IMR-90 (cell line): ENCODE measurements around the gene CTBP2. TPM values are rescaled to one million over a fixed set of nuclear protein-coding genes. Genes with fewer than 3 reads are reported as not detected.

Source experiments
- ATAC-seq: fragments of 200-7000 bp; cut with Tn5 transposase; 2 replicates; pipeline ENCODE4 v1.9.1; 2020; ENCODE audit warnings: low read depth, mild to moderate bottlenecking, moderate library complexity
- BruUV-seq: library from RNA; stranded (reverse); fragments of 400-500 nt; replicated peaks from 2 replicates; lab custom pipeline; 2021; lab: Mats Ljungman, UMichigan
- CTCF ChIA-PET: fragments of 300-600 bp; formaldehyde crosslinking; extraction: SDS; loops from one replicate; lab custom pipeline; 2021; ENCODE audit warnings: antibody characterized with exemption; lab: Yijun Ruan, JAX
- POLR2A ChIA-PET: fragments of 300-600 bp; sonication (Branson Sonifier 250); formaldehyde crosslinking; loops from one replicate; lab custom pipeline; 2022; ENCODE audit warnings: antibody characterized with exemption; ENCODE audit not compliant: unreplicated experiment; lab: Charles Lee
- DNase-seq: peaks from one replicate; pipeline ENCODE4 v3.0.0; 2013
- H2AFZ ChIP-seq: replicated peaks from 2 replicates; pipeline ENCODE3; 2013; ENCODE audit warnings: low read length, mild to moderate bottlenecking; ENCODE audit not compliant: poor library complexity
- H2AK5ac ChIP-seq: 2 replicates; pipeline ENCODE4 v1.6.1; 2013; ENCODE audit warnings: low read depth, low read length, inconsistent platforms
- H2AK9ac ChIP-seq: replicated peaks from 2 replicates; pipeline ENCODE3; 2013; ENCODE audit warnings: mild to moderate bottlenecking, low read depth, low read length, moderate library complexity; ENCODE audit not compliant: poor library complexity
- H2BK120ac ChIP-seq: 2 replicates; pipeline ENCODE4 v1.6.1; 2013; ENCODE audit warnings: low read depth, low read length, inconsistent platforms
- H2BK15ac ChIP-seq: 3 replicates; pipeline ENCODE4 v1.6.1; 2013; ENCODE audit warnings: low read depth, low read length, inconsistent platforms
- H2BK20ac ChIP-seq: 2 replicates; pipeline ENCODE4 v1.6.1; 2013; ENCODE audit warnings: low read depth, mild to moderate bottlenecking, inconsistent platforms, low read length, moderate library complexity
- H2BK5ac ChIP-seq: 2 replicates; pipeline ENCODE4 v1.6.1; 2013; ENCODE audit warnings: mild to moderate bottlenecking, low read depth, low read length, inconsistent platforms; ENCODE audit not compliant: poor library complexity, severe bottlenecking
- H3K14ac ChIP-seq: replicated peaks from 2 replicates; pipeline ENCODE4 v1.6.1; 2013; ENCODE audit warnings: low read depth, low read length, inconsistent platforms
- H3K18ac ChIP-seq: 2 replicates; pipeline ENCODE4 v1.6.1; 2013; ENCODE audit warnings: low read depth, low read length, control low read depth
- H3K23ac ChIP-seq: 2 replicates; pipeline ENCODE4 v1.6.1; 2013; ENCODE audit warnings: low read depth, low read length, inconsistent platforms
- H3K27ac ChIP-seq: 2 replicates; pipeline ENCODE4 v1.5.1; 2013; ENCODE audit warnings: mild to moderate bottlenecking, control low read depth, low read length; ENCODE audit not compliant: insufficient read depth
- H3K27me3 ChIP-seq: 2 replicates; pipeline ENCODE4 v1.6.1; 2013; ENCODE audit warnings: low read length; ENCODE audit not compliant: control insufficient read depth, insufficient read depth
- H3K36me3 ChIP-seq: 2 replicates; pipeline ENCODE4 v1.6.1; 2013; ENCODE audit warnings: low read length, mixed read lengths; ENCODE audit not compliant: control insufficient read depth, insufficient read depth
- H3K4ac ChIP-seq: 2 replicates; pipeline ENCODE4 v1.6.1; 2013; ENCODE audit warnings: low read depth, low read length, inconsistent platforms
- H3K4me1 ChIP-seq: 2 replicates; pipeline ENCODE4 v1.6.1; 2013; ENCODE audit warnings: low read length, mixed read lengths; ENCODE audit not compliant: control insufficient read depth, insufficient read depth
- H3K4me2 ChIP-seq: 2 replicates; pipeline ENCODE4 v1.6.1; 2013; ENCODE audit warnings: low read depth, mild to moderate bottlenecking, control low read depth, low read length, moderate library complexity
- H3K4me3 ChIP-seq: 2 replicates; pipeline ENCODE4 v1.5.1; 2013; ENCODE audit warnings: low read depth, mild to moderate bottlenecking, control low read depth, low read length, moderate library complexity; ENCODE audit not compliant: insufficient read depth
- H3K56ac ChIP-seq: 2 replicates; pipeline ENCODE4 v1.6.1; 2013; ENCODE audit warnings: low read length, inconsistent platforms; ENCODE audit not compliant: insufficient read depth; ENCODE audit errors: extremely low read depth
- H3K79me1 ChIP-seq, 2 experiments: 2 replicates each; pipeline ENCODE4 v1.6.1; 2013; ENCODE audit warnings: low read length in 2 of 2, inconsistent platforms in 1 of 2, low read depth in 1 of 2
- H3K9ac ChIP-seq: 2 replicates; pipeline ENCODE4 v1.6.1; 2013; ENCODE audit warnings: low read depth, low read length, control low read depth
- H3K9me1 ChIP-seq: 2 replicates; pipeline ENCODE4 v1.6.1; 2013; ENCODE audit warnings: low read length, inconsistent platforms; ENCODE audit not compliant: insufficient read depth
- H3K9me3 ChIP-seq: 2 replicates; pipeline ENCODE4 v1.6.1; 2013; ENCODE audit warnings: low read length; ENCODE audit not compliant: control insufficient read depth, insufficient read depth
- H4K20me1 ChIP-seq: 2 replicates; pipeline ENCODE4 v1.6.1; 2013; ENCODE audit warnings: low read length, inconsistent platforms; ENCODE audit not compliant: insufficient read depth
- H4K5ac ChIP-seq: 2 replicates; pipeline ENCODE4 v1.6.1; 2013; ENCODE audit warnings: mild to moderate bottlenecking, low read depth, low read length, control low read depth
- H4K8ac ChIP-seq, 2 experiments: 2 replicates each; pipeline ENCODE4 v1.6.1; 2013; ENCODE audit warnings: low read depth in 2 of 2, low read length in 2 of 2, control low read depth in 1 of 2, inconsistent platforms in 1 of 2
- H4K91ac ChIP-seq: 2 replicates; pipeline ENCODE4 v1.6.1; 2013; ENCODE audit warnings: low read depth, low read length, inconsistent platforms; ENCODE audit not compliant: insufficient read depth
- BHLHE40 ChIP-seq: fragments of 150-350 bp; IDR thresholded peaks from 2 replicates; pipeline ENCODE4 v1.6.1; 2016; ENCODE audit warnings: mild to moderate bottlenecking, low read depth, low read length
- CEBPB ChIP-seq: IDR thresholded peaks from 2 replicates; pipeline ENCODE4 v1.6.1; 2012; ENCODE audit warnings: low read depth, low read length, improper control_type of control experiment
- CHD1 ChIP-seq: IDR thresholded peaks from 2 replicates; pipeline ENCODE4 v1.6.1; 2012; ENCODE audit warnings: low read depth, low read length, improper control_type of control experiment
- ELK1 ChIP-seq: fragments of 150-350 bp; IDR thresholded peaks from 2 replicates; pipeline ENCODE4 v1.6.1; 2016; ENCODE audit warnings: low read depth, mild to moderate bottlenecking, low read length, moderate library complexity, borderline replicate concordance
- FOS ChIP-seq: fragments of 150-350 bp; IDR thresholded peaks from 2 replicates; pipeline ENCODE4 v1.6.1; 2016; ENCODE audit warnings: low read depth, low read length
- MAZ ChIP-seq: IDR thresholded peaks from 2 replicates; pipeline ENCODE4 v1.6.1; 2012; ENCODE audit warnings: low read depth, mild to moderate bottlenecking, low read length, improper control_type of control experiment, moderate library complexity, borderline replicate concordance
- MXI1 ChIP-seq: IDR thresholded peaks from 2 replicates; pipeline ENCODE4 v1.6.1; 2012; ENCODE audit warnings: low read depth, mild to moderate bottlenecking, low read length, moderate library complexity, borderline replicate concordance
- NFE2L2 ChIP-seq: fragments of 150-350 bp; IDR thresholded peaks from 2 replicates; pipeline ENCODE4 v1.6.1; 2016; ENCODE audit warnings: low read depth, mild to moderate bottlenecking, low read length
- POLR2A ChIP-seq: IDR thresholded peaks from 2 replicates; pipeline ENCODE4 v1.6.1; 2012; ENCODE audit warnings: mild to moderate bottlenecking, low read depth, low read length
- RAD21 ChIP-seq: IDR thresholded peaks from 2 replicates; pipeline ENCODE4 v1.6.1; 2012; ENCODE audit warnings: low read length, improper control_type of control experiment
- RCOR1 ChIP-seq: IDR thresholded peaks from 2 replicates; pipeline ENCODE4 v1.6.1; 2012; ENCODE audit warnings: mild to moderate bottlenecking, low read length, improper control_type of control experiment; ENCODE audit not compliant: insufficient replicate concordance
- RFX5 ChIP-seq: IDR thresholded peaks from 2 replicates; pipeline ENCODE4 v1.8.0; 2012; ENCODE audit warnings: low read depth, mild to moderate bottlenecking, low read length, moderate library complexity
- SMC3 ChIP-seq: fragments of 150-350 bp; IDR thresholded peaks from 2 replicates; pipeline ENCODE4 v1.6.1; 2016; ENCODE audit warnings: low read depth, mild to moderate bottlenecking, antibody characterized with exemption, low read length, moderate library complexity
- WGBS, 2 experiments: methylation state at CpG; one replicate each; pipeline versions ENCODE4 v1.1.5 to v1.1.7; 2013; ENCODE audit warnings: missing lambda C conversion rate in 2 of 2; ENCODE audit not compliant: insufficient read length in 1 of 2; ENCODE audit errors: extremely low coverage in 2 of 2; 5-methylcytosine and 5-hydroxymethylcytosine counted together
- dilution Hi-C: fragments of 300-500 bp; cut with HindIII; formaldehyde crosslinking; loops from one replicate; pipeline ENCODE4 v1.14.3; 2018; ENCODE audit warnings: low sequenced_read_pairs; ENCODE audit not compliant: unreplicated experiment
- in situ Hi-C: fragments of 300-500 bp; cut with MboI; formaldehyde crosslinking; loops from 3 replicates; pipeline ENCODE4 v1.14.3; 2019; ENCODE audit warnings: low sequenced_read_pairs, inconsistent platforms, mixed read lengths
- intact Hi-C: fragments of 100-400 bp; cut with micrococcal nuclease; formaldehyde crosslinking; loops from 2 replicates; pipeline ENCODE4 v1.10.0; 2022
- polyA plus RNA-seq, 3 experiments: library from polyadenylated mRNA; depleted of rRNA; stranded (reverse); fragments of >200 nt; gene quantifications; 2 replicates each; pipeline ENCODE4 v1.2.3, GENCODE V29; 2012; ENCODE audit warnings: low replicate concordance in 1 of 3
- total RNA-seq: library from RNA; depleted of rRNA; stranded (reverse); fragments of >200 nt; gene quantifications from 2 replicates; pipeline ENCODE4 v1.2.3, GENCODE V29; 2012
- TF ChIP-seq, protein P1 (sequence below): fragments of 150-350 bp; IDR thresholded peaks from 2 replicates; pipeline ENCODE4 v1.6.1; 2017; ENCODE audit warnings: mild to moderate bottlenecking, antibody characterized with exemption, low read length, low read depth

Gene CTBP2
- total and polyA plus RNA-seq, 2 of the 4 experiments (the other 2 are of a cell fraction), result 81.0 to 86.6 TPM

DNA sequence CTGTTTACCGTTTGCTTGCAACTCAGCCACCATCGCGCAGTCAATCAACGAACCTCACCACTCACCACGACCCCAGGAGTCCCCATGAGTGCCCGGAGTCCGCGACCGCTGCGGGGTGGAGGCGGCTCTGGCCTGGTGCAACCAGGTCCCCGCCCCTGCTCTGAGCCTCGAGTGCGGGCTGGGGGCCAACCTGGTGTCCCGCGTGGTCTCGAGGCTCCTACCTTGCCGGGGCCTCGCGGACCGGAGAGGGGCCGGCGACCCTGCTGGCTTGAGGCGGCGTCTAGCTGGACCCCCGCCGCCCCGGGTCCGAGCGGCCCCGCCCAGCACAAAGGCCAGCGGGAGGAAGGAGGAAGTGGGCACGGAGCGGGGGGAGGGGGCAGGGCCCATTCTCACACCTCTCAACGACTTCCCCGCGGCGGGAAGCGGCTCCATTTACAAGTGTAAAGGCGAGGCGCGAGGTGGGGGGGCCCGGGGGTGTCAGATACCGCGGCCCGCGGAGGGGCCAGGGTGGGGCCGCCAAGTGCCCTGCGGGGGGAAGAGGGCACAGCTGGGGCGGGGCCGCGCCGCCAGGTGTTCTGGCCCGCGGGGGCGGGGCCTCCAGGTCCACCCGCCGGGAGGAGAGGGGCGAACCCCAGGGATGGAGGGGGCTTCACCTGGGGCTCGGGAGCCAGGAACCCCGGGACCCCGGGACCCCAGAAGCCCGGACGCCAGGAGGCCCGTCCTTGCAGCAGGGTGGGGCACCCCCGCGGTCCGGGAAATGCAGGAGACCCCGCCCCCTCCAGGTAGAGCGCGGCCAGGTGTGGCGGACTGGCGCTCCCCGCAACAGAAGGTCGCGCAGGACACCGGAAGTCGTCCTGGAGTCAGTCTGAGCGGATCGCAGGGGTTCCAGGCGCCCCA, 8.6 kb downstream of the CTBP2 start (continued):
- no peak for TF ChIP-seq MAZ

DNA sequence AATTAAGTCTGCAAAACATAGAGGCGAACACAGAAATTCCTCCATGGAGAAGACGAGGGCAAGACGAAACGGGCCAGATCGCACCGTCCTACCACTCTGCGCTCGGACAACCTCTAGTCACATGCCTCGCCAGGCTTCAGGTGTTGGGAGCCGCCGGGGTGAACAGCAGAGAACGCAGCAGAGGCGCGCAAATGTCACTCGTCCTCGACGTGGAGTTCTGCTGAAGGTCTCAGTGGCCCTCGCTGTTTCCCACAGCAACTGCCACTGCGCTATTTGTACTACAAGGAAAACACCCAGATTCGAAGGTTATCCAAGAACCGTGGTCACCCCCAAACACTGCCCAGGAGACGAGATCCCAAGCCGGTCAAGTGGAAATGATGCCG, 9.2 kb downstream of the CTBP2 start:
- Histone ChIP-seq H3K18ac (no peak overlapping the region), H3K56ac (no peak overlapping the region), H2BK120ac (no peak overlapping the region), H2BK5ac (no peak overlapping the region), H3K9me1 (peaks cover 42% of the 10 kb centered on the region), H3K79me1 (peaks cover 8 to 79% of the 10 kb centered on the region in 2 experiments; a peak in 3 of 4 replicates), H2AFZ (no peak overlapping the region), H3K23ac (no peak overlapping the region), H2BK15ac (no peak overlapping the region), H3K4me1 (peaks cover 52% of the 10 kb centered on the region), H2AK5ac (no peak overlapping the region), H3K14ac (no peak overlapping the region), H4K8ac (no peak overlapping the region), H3K9ac (no peak overlapping the region), H3K4ac (no peak overlapping the region), H3K4me3 (no peak overlapping the region), H4K20me1 (peaks cover 95% of the 10 kb centered on the region), H3K9me3 (no peaks in the 10 kb centered on the region), H3K4me2 (no peak overlapping the region), H4K91ac (no peak overlapping the region), H3K27me3 (no peaks in the 10 kb centered on the region), H3K36me3 (peaks cover 14% of the 10 kb centered on the region), H2AK9ac (no peak overlapping the region), H2BK20ac (no peak overlapping the region), H4K5ac (no peak overlapping the region), H3K27ac (no peak overlapping the region)
- intact Hi-C loops, result no loop called here
- no peak for DNase-seq
- no peak for ATAC-seq
- dilution Hi-C loops, result no loop called here
- CTCF ChIA-PET, result no interaction called here
- in situ Hi-C loops, result loop anchor here (10.0 kb wide), 1 partner anchor 96 kb away; no protein-coding TSS in a partner anchor
- POLR2A ChIA-PET, result no interaction called here
- no TSS peak for BruUV-seq
- 95% methylated on average over 21 of the region's 24 CpGs; no CpG with 5 or more reads in 1 of the 2 experiments for WGBS, 2 experiments
- TF ChIP-seq RFX5, result no peak
- TF ChIP-seq ELK1, result no peak
- no peak for TF ChIP-seq RCOR1
- no peak for TF ChIP-seq NFE2L2
- TF ChIP-seq CHD1, result no peak
- TF ChIP-seq MXI1, result no peak
- TF ChIP-seq FOS, result no peak
- no peak for TF ChIP-seq SMC3
- TF ChIP-seq, protein P1, sequence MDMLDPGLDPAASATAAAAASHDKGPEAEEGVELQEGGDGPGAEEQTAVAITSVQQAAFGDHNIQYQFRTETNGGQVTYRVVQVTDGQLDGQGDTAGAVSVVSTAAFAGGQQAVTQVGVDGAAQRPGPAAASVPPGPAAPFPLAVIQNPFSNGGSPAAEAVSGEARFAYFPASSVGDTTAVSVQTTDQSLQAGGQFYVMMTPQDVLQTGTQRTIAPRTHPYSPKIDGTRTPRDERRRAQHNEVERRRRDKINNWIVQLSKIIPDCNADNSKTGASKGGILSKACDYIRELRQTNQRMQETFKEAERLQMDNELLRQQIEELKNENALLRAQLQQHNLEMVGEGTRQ, result no peak
- no peak for TF ChIP-seq RAD21
- TF ChIP-seq CEBPB, result no peak
- TF ChIP-seq POLR2A, result no peak
- TF ChIP-seq MAZ, result no peak
- TF ChIP-seq BHLHE40, result no peak
